DND-41 (cell line): ENCODE measurements around the gene CDC25A.

Experiments
- ATAC-seq: fragments of 200-7000 bp; cut with Tn5 transposase; 3 replicates; pipeline ENCODE4 v1.9.1; 2021; ENCODE audit warnings: low read depth; ENCODE audit not compliant: insufficient read depth
- DNase-seq: peaks from one replicate; pipeline ENCODE4 v3.0.0-alpha.2; 2020
- H2AFZ ChIP-seq: 2 replicates; pipeline ENCODE4 v1.6.0; 2012; ENCODE audit warnings: low read depth, low read length
- H3K27ac ChIP-seq: 2 replicates; pipeline ENCODE4 v1.5.1; 2012; ENCODE audit warnings: low read length, inconsistent platforms
- H3K27me3 ChIP-seq: fragments of 200-600 bp; sonication (generic); 2 replicates; pipeline ENCODE4 v1.6.0; 2012; ENCODE audit warnings: low read length, mild to moderate bottlenecking, inconsistent platforms; ENCODE audit not compliant: insufficient read depth, poor library complexity
- H3K36me3 ChIP-seq: 2 replicates; pipeline ENCODE4 v1.5.1; 2012; ENCODE audit warnings: low read length, inconsistent platforms; ENCODE audit not compliant: insufficient read depth
- H3K4me1 ChIP-seq: 2 replicates; pipeline ENCODE4 v1.5.1; 2012; ENCODE audit warnings: mild to moderate bottlenecking, low read length; ENCODE audit not compliant: insufficient read depth
- H3K4me2 ChIP-seq: 2 replicates; pipeline ENCODE4 v1.6.0; 2012; ENCODE audit warnings: mild to moderate bottlenecking, moderate library complexity, low read length, inconsistent platforms; ENCODE audit not compliant: insufficient read depth
- H3K4me3 ChIP-seq, 2 experiments: fragments of 200-600 bp in 1 of 2; shearing (Covaris generic) in 1 of 2; 2 replicates each; pipeline ENCODE4 v1.5.1; 2012 to 2016; ENCODE audit warnings: inconsistent platforms in 2 of 2, low read length in 2 of 2, mild to moderate bottlenecking in 2 of 2, low read depth in 1 of 2, moderate library complexity in 1 of 2
- H3K79me2 ChIP-seq: 2 replicates; pipeline ENCODE4 v1.6.0; 2012; ENCODE audit warnings: low read length, inconsistent platforms; ENCODE audit not compliant: insufficient read depth
- H3K9ac ChIP-seq: 2 replicates; pipeline ENCODE4 v1.6.0; 2012; ENCODE audit warnings: low read depth, mild to moderate bottlenecking, inconsistent platforms, low read length, moderate library complexity
- H3K9me3 ChIP-seq: 2 replicates; pipeline ENCODE4 v1.5.1; 2012; ENCODE audit warnings: low read length, moderate library complexity, mild to moderate bottlenecking, inconsistent platforms; ENCODE audit not compliant: insufficient read depth, severe bottlenecking
- H4K20me1 ChIP-seq: 2 replicates; pipeline ENCODE4 v1.6.0; 2012; ENCODE audit warnings: low read length; ENCODE audit not compliant: insufficient read depth
- CTCF ChIP-seq: IDR thresholded peaks from 2 replicates; pipeline ENCODE4 v1.5.1; 2012; ENCODE audit warnings: borderline replicate concordance, low read length, moderate library complexity, mild to moderate bottlenecking; ENCODE audit not compliant: poor library complexity, severe bottlenecking; ENCODE audit errors: extremely low read depth
- EZH2 ChIP-seq: IDR thresholded peaks from 3 replicates; pipeline ENCODE4 v1.6.1; 2012; ENCODE audit warnings: borderline replicate concordance, low read depth, mild to moderate bottlenecking, moderate library complexity, low read length, inconsistent platforms; ENCODE audit not compliant: severe bottlenecking

Gene CDC25A

GRCh38 chr3:48151058-48151806 is 37.0 kb downstream of the CDC25A start:
- Histone ChIP-seq H3K4me2 (no peak overlapping the region), H4K20me1 (no peaks in the 10 kb centered on the region), H3K4me1 (no peaks in the 10 kb centered on the region), H2AFZ (peak overlapping the region; percentile 27; the same call in 1 of the 2 replicates), H3K36me3 (no peaks in the 10 kb centered on the region), H3K9me3 (no peaks in the 10 kb centered on the region), H3K4me3 (no peak overlapping the region), H3K79me2 (no peaks in the 10 kb centered on the region), H3K9ac (no peak overlapping the region), H3K27me3 (no peaks in the 10 kb centered on the region), H3K27ac (no peak overlapping the region)
- DNase-seq (peak; percentile 60), ATAC-seq (peak; percentile 83)
- peak; percentile 76 for TF ChIP-seq CTCF
- TF ChIP-seq EZH2: no peak

GRCh38 chr3:48143992-48144391 is 44.2 kb downstream of the CDC25A start:
- no peak overlapping the region for H3K9ac ChIP-seq
- H3K27me3 ChIP-seq: no peaks in the 10 kb centered on the region
- DNase-seq (no peak), ATAC-seq (no peak)
- no peak overlapping the region for H3K27ac ChIP-seq
- TF ChIP-seq EZH2 (no peak), CTCF (no peak)
- H2AFZ ChIP-seq: no peak overlapping the region
- no peaks in the 10 kb centered on the region for H4K20me1 ChIP-seq
- H3K79me2 ChIP-seq: no peaks in the 10 kb centered on the region
- no peaks in the 10 kb centered on the region for H3K4me1 ChIP-seq
- H3K36me3 ChIP-seq: no peaks in the 10 kb centered on the region
- no peaks in the 10 kb centered on the region for H3K9me3 ChIP-seq
- no peak overlapping the region for H3K4me3 ChIP-seq
- H3K4me2 ChIP-seq: no peak overlapping the region

DNA sequence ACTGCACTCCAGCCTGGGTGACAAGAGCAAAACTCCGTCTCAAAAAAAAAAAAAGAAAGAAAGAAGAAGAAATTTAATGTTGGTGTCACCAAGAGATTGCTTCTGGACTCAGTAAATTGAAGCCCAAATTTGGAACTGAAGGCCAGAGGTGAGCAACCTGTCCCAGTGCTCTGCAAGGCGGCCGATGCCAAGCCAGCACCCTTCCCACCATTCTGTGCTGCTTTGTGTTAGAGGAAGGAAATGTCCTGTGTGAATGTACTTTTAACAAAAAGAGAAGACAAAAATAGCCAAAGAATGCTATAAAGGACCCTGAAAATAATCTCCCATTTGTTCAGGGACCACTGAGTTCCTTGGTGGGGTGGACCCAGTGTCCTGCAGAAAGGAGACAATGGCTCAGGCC is 44.6 kb downstream of the CDC25A start:
- no peaks in the 10 kb centered on the region for H3K79me2 ChIP-seq
- H3K4me3 ChIP-seq: no peak overlapping the region
- no peak for TF ChIP-seq EZH2
- no peak for TF ChIP-seq CTCF
- no peaks in the 10 kb centered on the region for H4K20me1 ChIP-seq
- ATAC-seq: no peak
- H3K36me3 ChIP-seq: no peaks in the 10 kb centered on the region
- no peaks in the 10 kb centered on the region for H3K27me3 ChIP-seq
- H2AFZ ChIP-seq: no peak overlapping the region
- H3K9ac ChIP-seq: no peak overlapping the region
- H3K4me1 ChIP-seq: no peaks in the 10 kb centered on the region
- H3K27ac ChIP-seq: no peak overlapping the region
- H3K4me2 ChIP-seq: no peak overlapping the region
- DNase-seq: no peak
- no peaks in the 10 kb centered on the region for H3K9me3 ChIP-seq
